Measurements from ENCODE around the gene COMMD10. TPM values are rescaled to one million over a fixed set of nuclear protein-coding genes. Genes with fewer than 3 reads are reported as not detected.

The COMMD10 gene
- total and polyA plus RNA-seq, 2 donors (not counting 1 experiment from before 2014, with no cell fraction given) = 19.8 to 48.7 TPM

DNA sequence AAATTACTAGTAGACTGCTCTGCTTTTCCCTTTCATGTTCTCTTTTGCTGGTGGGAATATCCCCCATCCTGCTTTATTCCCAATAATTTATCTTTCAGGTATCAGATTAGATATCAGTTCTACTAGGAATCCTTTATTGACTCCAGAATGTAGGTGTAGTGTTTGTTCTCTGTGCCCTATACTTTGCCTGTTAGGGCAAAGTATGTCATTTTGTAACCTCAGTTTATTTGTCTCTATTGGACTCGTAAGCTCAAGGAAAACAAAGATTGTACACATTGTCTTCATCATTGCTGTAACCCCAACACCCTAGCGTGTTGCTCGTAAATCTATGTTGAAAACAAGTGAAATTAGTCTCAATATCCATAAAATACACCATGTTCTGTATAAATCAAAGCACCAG, 190.5 kb downstream of the COMMD10 start:
- Histone ChIP-seq H2AFZ (ENCODE audit: insufficient read depth, low read depth, low read length, poor library complexity, severe bottlenecking) (no peak overlapping the region), H3K4me2 (replicated peaks; ENCODE audit: low read depth, low read length, poor library complexity, severe bottlenecking) (no peak overlapping the region), H3K36me3 (replicated peaks in 1 of 2; ENCODE audit: control extremely low read depth in 1 of 2, control insufficient read depth in 1 of 2, extremely low read depth in 1 of 2, insufficient read depth in 2 of 2, low read length in 1 of 2) (no peaks in the 10 kb centered on the region), H3K27ac (ENCODE audit: low read length in 2 of 2) (no peak overlapping the region), H3K9me3 (ENCODE audit: control extremely low read depth in 1 of 3, control insufficient read depth in 2 of 3, insufficient read depth in 1 of 3, low read length in 2 of 3) (peaks cover 1 to 21% (median 5%) of the 10 kb centered on the region in 3 donors), H3K27me3 (replicated peaks in 1 of 4; ENCODE audit: control extremely low read depth in 1 of 4, control insufficient read depth in 3 of 4, insufficient read depth in 4 of 4, low read length in 3 of 4) (no peaks in the 10 kb centered on the region), H3K9ac (ENCODE audit: low read length) (no peak overlapping the region), H3K79me2 (ENCODE audit: control insufficient read depth, insufficient read depth, low read length) (no peaks in the 10 kb centered on the region), H4K20me1 (ENCODE audit: control insufficient read depth, insufficient read depth, low read length, poor library complexity, severe bottlenecking) (no peaks in the 10 kb centered on the region), H3K4me1 (ENCODE audit: control insufficient read depth in 2 of 2, insufficient read depth in 2 of 2, low read length in 2 of 2) (no peaks in the 10 kb centered on the region), H3K4me3 (ENCODE audit: control extremely low read depth in 1 of 5, extremely low read depth in 1 of 5, insufficient read depth in 1 of 5, low read depth in 2 of 5, low read length in 4 of 5) (no peak overlapping the region)
- Mint-ChIP-seq H3K27me3 (no peaks in the 10 kb centered on the region), H3K4me3 (no peak overlapping the region), H3K9me3 (ENCODE audit: insufficient read depth) (peaks cover 12% of the 10 kb centered on the region), H3K4me1 (peaks cover 2% of the 10 kb centered on the region), H3K27ac (no peak overlapping the region)
- TF ChIP-seq, protein P1, sequence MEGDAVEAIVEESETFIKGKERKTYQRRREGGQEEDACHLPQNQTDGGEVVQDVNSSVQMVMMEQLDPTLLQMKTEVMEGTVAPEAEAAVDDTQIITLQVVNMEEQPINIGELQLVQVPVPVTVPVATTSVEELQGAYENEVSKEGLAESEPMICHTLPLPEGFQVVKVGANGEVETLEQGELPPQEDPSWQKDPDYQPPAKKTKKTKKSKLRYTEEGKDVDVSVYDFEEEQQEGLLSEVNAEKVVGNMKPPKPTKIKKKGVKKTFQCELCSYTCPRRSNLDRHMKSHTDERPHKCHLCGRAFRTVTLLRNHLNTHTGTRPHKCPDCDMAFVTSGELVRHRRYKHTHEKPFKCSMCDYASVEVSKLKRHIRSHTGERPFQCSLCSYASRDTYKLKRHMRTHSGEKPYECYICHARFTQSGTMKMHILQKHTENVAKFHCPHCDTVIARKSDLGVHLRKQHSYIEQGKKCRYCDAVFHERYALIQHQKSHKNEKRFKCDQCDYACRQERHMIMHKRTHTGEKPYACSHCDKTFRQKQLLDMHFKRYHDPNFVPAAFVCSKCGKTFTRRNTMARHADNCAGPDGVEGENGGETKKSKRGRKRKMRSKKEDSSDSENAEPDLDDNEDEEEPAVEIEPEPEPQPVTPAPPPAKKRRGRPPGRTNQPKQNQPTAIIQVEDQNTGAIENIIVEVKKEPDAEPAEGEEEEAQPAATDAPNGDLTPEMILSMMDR (IDR thresholded peaks at IDR 0.05) = no peak
- TF ChIP-seq EZH2 (IDR thresholded peaks at IDR 0.05; ENCODE audit: borderline replicate concordance, insufficient read depth, low read depth, low read length, poor library complexity, severe bottlenecking) = no peak
- no peak for DNase-seq
- ATAC-seq (ENCODE audit: low read depth) = no peak
- ChIA-PET POLR2A (no interaction called here), CTCF (no interaction called here)
- no CpG with 5 or more reads among the region's 3 CpGs for WGBS (ENCODE audit: insufficient coverage)
- intact Hi-C loops (cut with micrococcal nuclease) = no loop called here

- H3K9me3 Mint-ChIP-seq (ENCODE audit: insufficient read depth) = peaks cover 12% of the 10 kb centered on the region
- no peaks in the 10 kb centered on the region for H4K20me1 ChIP-seq (ENCODE audit: control insufficient read depth, insufficient read depth, low read length, poor library complexity, severe bottlenecking)
- H3K9me3 ChIP-seq (ENCODE audit: control extremely low read depth in 1 of 3, control insufficient read depth in 2 of 3, insufficient read depth in 1 of 3, low read length in 2 of 3) = peaks cover 1 to 21% (median 5%) of the 10 kb centered on the region in 3 donors
Observed at GRCh38 chr5:116276952-116277351, 192.1 kb downstream of the COMMD10 start.

More at GRCh38 chr5:116276952-116277351, 192.1 kb downstream of the COMMD10 start:
- Histone ChIP-seq H3K4me3 (ENCODE audit: control extremely low read depth in 1 of 5, extremely low read depth in 1 of 5, insufficient read depth in 1 of 5, low read depth in 2 of 5, low read length in 4 of 5) (no peak overlapping the region), H3K36me3 (replicated peaks in 1 of 2; ENCODE audit: control extremely low read depth in 1 of 2, control insufficient read depth in 1 of 2, extremely low read depth in 1 of 2, insufficient read depth in 2 of 2, low read length in 1 of 2) (no peaks in the 10 kb centered on the region), H3K4me1 (ENCODE audit: control insufficient read depth in 2 of 2, insufficient read depth in 2 of 2, low read length in 2 of 2) (no peaks in the 10 kb centered on the region), H3K79me2 (ENCODE audit: control insufficient read depth, insufficient read depth, low read length) (no peaks in the 10 kb centered on the region), H3K4me2 (replicated peaks; ENCODE audit: low read depth, low read length, poor library complexity, severe bottlenecking) (no peak overlapping the region), H3K9ac (ENCODE audit: low read length) (no peak overlapping the region), H3K27me3 (replicated peaks in 1 of 4; ENCODE audit: control extremely low read depth in 1 of 4, control insufficient read depth in 3 of 4, insufficient read depth in 4 of 4, low read length in 3 of 4) (no peaks in the 10 kb centered on the region), H3K27ac (ENCODE audit: low read length in 2 of 2) (no peak overlapping the region), H2AFZ (ENCODE audit: insufficient read depth, low read depth, low read length, poor library complexity, severe bottlenecking) (no peak overlapping the region)
- ATAC-seq (ENCODE audit: low read depth) (no peak), DNase-seq (no peak)
- H3K27me3 Mint-ChIP-seq = no peaks in the 10 kb centered on the region
- no peak for TF ChIP-seq EZH2 (IDR thresholded peaks at IDR 0.05; ENCODE audit: borderline replicate concordance, insufficient read depth, low read depth, low read length, poor library complexity, severe bottlenecking)
- TF ChIP-seq, protein P1 (IDR thresholded peaks at IDR 0.05) = no peak
- intact Hi-C loops (cut with micrococcal nuclease) = no loop called here
- no peak overlapping the region for H3K27ac Mint-ChIP-seq
- no peak overlapping the region for H3K4me3 Mint-ChIP-seq
- peaks cover 4% of the 10 kb centered on the region for H3K4me1 Mint-ChIP-seq
- ChIA-PET POLR2A (no interaction called here), CTCF (no interaction called here)
